ENCODE results near the gene BTN2A1. TPM values are rescaled to one million over a fixed set of nuclear protein-coding genes. Genes with fewer than 3 reads are reported as not detected.

The BTN2A1 gene
- total RNA-seq, 4 donors from 2014 or later: 17.9 to 22.9 (median 21.4) TPM

- no peaks in the 10 kb centered on the region for H3K36me3 ChIP-seq
- intact Hi-C loops (cut with DNase I): no loop called here
- H3K4me3 ChIP-seq: no peak overlapping the region
- DNase-seq (ENCODE audit: extremely low spot score): no peak
- TF ChIP-seq POLR2AphosphoS5 (IDR thresholded peaks at IDR 0.05) (no peak), CTCF (IDR thresholded peaks at IDR 0.05) (no peak)
- WGBS: 94% methylated on average over 1 of the region's 1 CpG
- no peaks in the 10 kb centered on the region for H3K27me3 ChIP-seq
- no peak overlapping the region for H3K27ac ChIP-seq (replicated peaks in 1 of 4)
- no peaks in the 10 kb centered on the region for H3K4me1 ChIP-seq
- no peaks in the 10 kb centered on the region for H3K9me3 ChIP-seq
Measured at GRCh38 chr6:26487466-26487865, 29.7 kb downstream of the BTN2A1 start.

- Histone ChIP-seq H3K27ac (replicated peaks in 1 of 4) (no peak overlapping the region), H3K4me1 (no peaks in the 10 kb centered on the region), H3K9me3 (no peaks in the 10 kb centered on the region), H3K4me3 (no peak overlapping the region), H3K36me3 (no peaks in the 10 kb centered on the region), H3K27me3 (no peaks in the 10 kb centered on the region)
- no peak for DNase-seq (ENCODE audit: extremely low spot score)
- no peak for TF ChIP-seq POLR2A (IDR thresholded peaks at IDR 0.05; ENCODE audit: low read depth)
- no peak for TF ChIP-seq EP300 (IDR thresholded peaks at IDR 0.05)
- no peak for TF ChIP-seq POLR2AphosphoS5 (IDR thresholded peaks at IDR 0.05)
- no peak for TF ChIP-seq CTCF (IDR thresholded peaks at IDR 0.05)
- 90% methylated on average over 8 of the region's 8 CpGs for WGBS
- intact Hi-C loops (cut with DNase I): no loop called here
Measured at GRCh38 chr6:26489996-26490964, 32.5 kb downstream of the BTN2A1 start.

GRCh38 chr6:26491604-26492003 is 33.8 kb downstream of the BTN2A1 start:
- no peak for DNase-seq (ENCODE audit: extremely low spot score)
- Histone ChIP-seq H3K4me3 (no peak overlapping the region), H3K4me1 (no peaks in the 10 kb centered on the region), H3K27me3 (no peaks in the 10 kb centered on the region), H3K36me3 (no peaks in the 10 kb centered on the region), H3K27ac (replicated peaks in 1 of 4) (no peak overlapping the region), H3K9me3 (no peaks in the 10 kb centered on the region)
- TF ChIP-seq EP300 (IDR thresholded peaks at IDR 0.05) (no peak), CTCF (IDR thresholded peaks at IDR 0.05) (no peak), POLR2AphosphoS5 (IDR thresholded peaks at IDR 0.05) (no peak), POLR2A (IDR thresholded peaks at IDR 0.05; ENCODE audit: low read depth) (no peak)
- WGBS: 90% methylated on average over 5 of the region's 5 CpGs
- intact Hi-C loops (cut with DNase I): no loop called here

GRCh38 chr6:26493258-26493657 is 35.5 kb downstream of the BTN2A1 start:
- Histone ChIP-seq H3K4me1 (no peaks in the 10 kb centered on the region), H3K27me3 (no peaks in the 10 kb centered on the region), H3K4me3 (no peak overlapping the region), H3K27ac (replicated peaks in 1 of 4) (no peak overlapping the region), H3K36me3 (no peaks in the 10 kb centered on the region), H3K9me3 (no peaks in the 10 kb centered on the region)
- WGBS: 91% methylated on average over 2 of the region's 2 CpGs
- TF ChIP-seq CTCF (IDR thresholded peaks at IDR 0.05) (no peak), POLR2AphosphoS5 (IDR thresholded peaks at IDR 0.05) (no peak), POLR2A (IDR thresholded peaks at IDR 0.05; ENCODE audit: low read depth) (no peak), EP300 (IDR thresholded peaks at IDR 0.05) (no peak)
- no peak for DNase-seq (ENCODE audit: extremely low spot score)
- intact Hi-C loops (cut with DNase I): no loop called here
